T-helper 17 cell (primary cell): ENCODE data around the gene SHC4. TPM values are rescaled to one million over a fixed set of nuclear protein-coding genes. Genes with fewer than 3 reads are reported as not detected.
"Not testable (repeated sequence)": the region's sequence is repeated elsewhere in the genome, so short reads cannot be mapped to it uniquely, and the experiment has no call there.

Source experiments
- ATAC-seq: fragments of 150-1000 bp; cut with Tn5 transposase; 2 replicates; pipeline ENCODE4 v1.10.0; 2021; ENCODE audit warnings: mild to moderate bottlenecking, moderate library complexity
- DNase-seq, 3 donors: peaks; one replicate each; pipeline versions ENCODE4 v3.0.0 to v3.0.0-alpha.2; 2020 to 2021
- H3K9me3 ChIP-seq: one replicate; pipeline ENCODE4 v1.7.0; 2013; ENCODE audit warnings: low read length, mild to moderate bottlenecking; ENCODE audit not compliant: control insufficient read depth, poor library complexity, severe bottlenecking
- H3K27ac Mint-ChIP-seq: one replicate; pipeline ENCODE4 v1.8.0; 2022; ENCODE audit warnings: mild to moderate bottlenecking, moderate library complexity, mixed read lengths
- H3K27me3 Mint-ChIP-seq: one replicate; pipeline ENCODE4 v1.8.0; 2022; ENCODE audit warnings: mixed read lengths
- H3K36me3 Mint-ChIP-seq: one replicate; pipeline ENCODE4 v1.8.0; 2022; ENCODE audit warnings: low read depth, mixed read lengths
- H3K4me1 Mint-ChIP-seq: one replicate; pipeline ENCODE4 v1.8.0; 2022; ENCODE audit warnings: mild to moderate bottlenecking, mixed read lengths
- H3K4me3 Mint-ChIP-seq: one replicate; pipeline ENCODE4 v1.8.0; 2022; ENCODE audit warnings: mild to moderate bottlenecking, moderate library complexity, mixed read lengths
- total RNA-seq, 4 donors: library from RNA in 2 of 4; stranded (reverse) in 2 of 4; gene quantifications; one replicate each; pipeline ENCODE4 v1.2.3 and lab custom pipeline; 2022 to 2026

The SHC4 gene
- total RNA-seq, 2 donors from 2014 or later: 0.12 TPM; not detected in 1

- Mint-ChIP-seq H3K27ac (no peak overlapping the region), H3K4me3 (no peak overlapping the region), H3K27me3 (peaks cover 28% of the 10 kb centered on the region), H3K4me1 (peaks cover 2% of the 10 kb centered on the region), H3K36me3 (no peaks in the 10 kb centered on the region)
- DNase-seq (no peak), ATAC-seq (no peak)
- no peaks in the 10 kb centered on the region for H3K9me3 ChIP-seq
These were observed 14.9 kb upstream of the SHC4 start for GRCh38 chr15:48978638-48979037.

GRCh38 chr15:48976444-48977088 is 12.8 kb upstream of the SHC4 start:
- H3K27me3 Mint-ChIP-seq: peaks cover 32% of the 10 kb centered on the region
- DNase-seq (no peak), ATAC-seq (no peak)
- peak overlapping the region; percentile 47 for H3K4me3 Mint-ChIP-seq
- H3K9me3 ChIP-seq: no peaks in the 10 kb centered on the region
- H3K4me1 Mint-ChIP-seq: peaks cover 2% of the 10 kb centered on the region
- no peaks in the 10 kb centered on the region for H3K36me3 Mint-ChIP-seq
- no peak overlapping the region for H3K27ac Mint-ChIP-seq

GRCh38 chr15:48975472-48976419 is 12.0 kb upstream of the SHC4 start:
- H3K36me3 Mint-ChIP-seq: no peaks in the 10 kb centered on the region
- peaks cover 2% of the 10 kb centered on the region for H3K4me1 Mint-ChIP-seq
- DNase-seq (peak; percentile 55 to 73 (median 65)), ATAC-seq (peak; percentile 100)
- no peak overlapping the region for H3K27ac Mint-ChIP-seq
- peaks cover 31% of the 10 kb centered on the region for H3K27me3 Mint-ChIP-seq
- no peaks in the 10 kb centered on the region for H3K9me3 ChIP-seq
- H3K4me3 Mint-ChIP-seq: peak overlapping the region; percentile 45

GRCh38 chr15:48974882-48975281 is 11.2 kb upstream of the SHC4 start:
- DNase-seq (no peak), ATAC-seq (no peak)
- H3K9me3 ChIP-seq: no peaks in the 10 kb centered on the region
- Mint-ChIP-seq H3K27me3 (peaks cover 35% of the 10 kb centered on the region), H3K27ac (no peak overlapping the region), H3K4me3 (peak overlapping the region; percentile 33), H3K4me1 (peaks cover 2% of the 10 kb centered on the region), H3K36me3 (no peaks in the 10 kb centered on the region)

- peaks cover 2% of the 10 kb centered on the region for H3K4me1 Mint-ChIP-seq
- H3K9me3 ChIP-seq: no peaks in the 10 kb centered on the region
- peaks cover 4% of the 10 kb centered on the region for H3K36me3 Mint-ChIP-seq
- peaks cover 47% of the 10 kb centered on the region for H3K27me3 Mint-ChIP-seq
- ATAC-seq (no peak), DNase-seq (no peak)
- no peak overlapping the region for H3K27ac Mint-ChIP-seq
- no peak overlapping the region for H3K4me3 Mint-ChIP-seq
These were observed 9.2 kb upstream of the SHC4 start for GRCh38 chr15:48972750-48973503.

GRCh38 chr15:48970926-48971325 is 7.2 kb upstream of the SHC4 start:
- not testable (repeated sequence) for H3K4me3 Mint-ChIP-seq, H3K4me1 Mint-ChIP-seq

GRCh38 chr15:48968066-48968465 is 4.3 kb upstream of the SHC4 start:
- peaks cover 21% of the 10 kb centered on the region for H3K4me1 Mint-ChIP-seq
- no peaks in the 10 kb centered on the region for H3K9me3 ChIP-seq
- no peak overlapping the region for H3K27ac Mint-ChIP-seq
- no peak overlapping the region for H3K4me3 Mint-ChIP-seq
- ATAC-seq (no peak), DNase-seq (no peak)
- peaks cover 4% of the 10 kb centered on the region for H3K36me3 Mint-ChIP-seq
- peaks cover 79% of the 10 kb centered on the region for H3K27me3 Mint-ChIP-seq

More at GRCh38 chr15:48970926-48971325, 7.2 kb upstream of the SHC4 start:
- ATAC-seq, DNase-seq, H3K36me3 Mint-ChIP-seq, H3K9me3 ChIP-seq, H3K27ac Mint-ChIP-seq: not testable (repeated sequence)
- H3K27me3 Mint-ChIP-seq: peaks cover 59% of the 10 kb centered on the region

- no peak for ATAC-seq
- no peak for DNase-seq
- H3K4me1 Mint-ChIP-seq: peaks cover 21% of the 10 kb centered on the region
- no peak overlapping the region for H3K4me3 Mint-ChIP-seq
- H3K27ac Mint-ChIP-seq: no peak overlapping the region
- H3K36me3 Mint-ChIP-seq: peaks cover 4% of the 10 kb centered on the region
- peaks cover 82% of the 10 kb centered on the region for H3K27me3 Mint-ChIP-seq
- H3K9me3 ChIP-seq: no peaks in the 10 kb centered on the region
These were observed 3.6 kb upstream of the SHC4 start for GRCh38 chr15:48967336-48967735.

GRCh38 chr15:48966595-48967301 is 3.0 kb upstream of the SHC4 start:
- DNase-seq: no peak
- Mint-ChIP-seq H3K27ac (no peak overlapping the region), H3K27me3 (peaks cover 83% of the 10 kb centered on the region), H3K4me1 (peaks cover 21% of the 10 kb centered on the region), H3K36me3 (peaks cover 4% of the 10 kb centered on the region), H3K4me3 (no peak overlapping the region)
- peak; percentile 68 for ATAC-seq
- no peaks in the 10 kb centered on the region for H3K9me3 ChIP-seq

- no peaks in the 10 kb centered on the region for H3K9me3 ChIP-seq
- Mint-ChIP-seq H3K36me3 (peaks cover 6% of the 10 kb centered on the region), H3K4me1 (peaks cover 21% of the 10 kb centered on the region), H3K27ac (no peak overlapping the region), H3K27me3 (peaks cover 86% of the 10 kb centered on the region), H3K4me3 (no peak overlapping the region)
- ATAC-seq (no peak), DNase-seq (no peak)
These were observed 2.3 kb upstream of the SHC4 start for GRCh38 chr15:48965972-48966371.

GRCh38 chr15:48964898-48965297 is 1.2 kb upstream of the SHC4 start:
- peaks cover 6% of the 10 kb centered on the region for H3K36me3 Mint-ChIP-seq
- no peak overlapping the region for H3K27ac Mint-ChIP-seq
- DNase-seq (no peak), ATAC-seq (no peak)
- H3K4me3 Mint-ChIP-seq: peak overlapping the region; percentile 89
- peaks cover 21% of the 10 kb centered on the region for H3K4me1 Mint-ChIP-seq
- peaks cover 82% of the 10 kb centered on the region for H3K27me3 Mint-ChIP-seq
- H3K9me3 ChIP-seq: no peaks in the 10 kb centered on the region

- H3K36me3 Mint-ChIP-seq: peaks cover 2% of the 10 kb centered on the region
- no peaks in the 10 kb centered on the region for H3K9me3 ChIP-seq
- H3K4me1 Mint-ChIP-seq: peaks cover 21% of the 10 kb centered on the region
- no peak for DNase-seq
- peak overlapping the region; percentile 89 for H3K4me3 Mint-ChIP-seq
- peaks cover 86% of the 10 kb centered on the region for H3K27me3 Mint-ChIP-seq
- peak; percentile 49 for ATAC-seq
- peak overlapping the region; percentile 16 for H3K27ac Mint-ChIP-seq
These were observed 826 bp downstream of the SHC4 start for GRCh38 chr15:48962662-48963523.
